ENCODE results near the gene TUBG1.

GRCh38 chr17:42612013-42612412 is 2.5 kb downstream of the TUBG1 start:
- no peak for TF ChIP-seq POLR2AphosphoS5 (IDR thresholded peaks at IDR 0.05)
- TF ChIP-seq CTCF (IDR thresholded peaks at IDR 0.05), result no peak
- no peak for TF ChIP-seq EP300 (IDR thresholded peaks at IDR 0.05)
